ENCODE results near the gene GHDC. TPM values are rescaled to one million over a fixed set of nuclear protein-coding genes. Genes with fewer than 3 reads are reported as not detected.

Gene GHDC
- total and polyA plus RNA-seq, 3 experiments from 2014 or later: 18.4 to 23.1 (median 21.7) TPM

DNA sequence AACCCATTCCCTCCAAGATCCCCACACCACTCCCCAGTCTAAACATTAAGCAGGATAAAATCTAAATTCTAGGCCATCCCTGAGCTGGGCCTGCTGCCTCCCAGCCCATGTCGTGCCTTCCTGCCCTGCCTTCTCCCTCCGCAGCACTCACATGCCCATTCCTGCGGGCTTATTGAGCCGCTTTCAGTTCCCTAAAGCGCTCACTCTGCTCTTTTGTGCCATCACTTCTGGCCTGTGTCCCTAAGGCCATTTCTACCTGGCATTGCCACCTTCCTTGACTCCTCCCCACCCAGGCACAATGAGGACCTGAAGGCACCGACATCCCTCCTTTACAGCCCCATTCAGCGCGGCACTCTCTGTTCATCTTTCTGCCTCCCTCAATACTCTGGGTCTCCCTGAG is 26.5 kb downstream of the GHDC start:
- no peaks in the 10 kb centered on the region for H3K36me3 Mint-ChIP-seq
- H3K27me3 ChIP-seq (ENCODE audit: insufficient read depth, low read length, poor library complexity, severe bottlenecking): no peaks in the 10 kb centered on the region
- H3K4me3 ChIP-seq (ENCODE audit: low read length): no peak overlapping the region
- H3K27ac ChIP-seq (ENCODE audit: low read depth, low read length): no peak overlapping the region
- H3K4me1 ChIP-seq (ENCODE audit: insufficient read depth, low read length): no peaks in the 10 kb centered on the region
- no peaks in the 10 kb centered on the region for H3K4me1 Mint-ChIP-seq
- no peaks in the 10 kb centered on the region for H3K9me3 Mint-ChIP-seq
- no peaks in the 10 kb centered on the region for H3K36me3 ChIP-seq (ENCODE audit: insufficient read depth, low read length)
- ChIA-PET POLR2A (no interaction called here), CTCF (no interaction called here)
- H3K4me3 Mint-ChIP-seq: no peak overlapping the region
- H3K9me3 ChIP-seq (ENCODE audit: low read length): no peaks in the 10 kb centered on the region
- no peak for DNase-seq
- no peak overlapping the region for H3K27ac Mint-ChIP-seq
- peaks cover 0 to 10% of the 10 kb centered on the region in 2 donors for H3K27me3 Mint-ChIP-seq

DNA sequence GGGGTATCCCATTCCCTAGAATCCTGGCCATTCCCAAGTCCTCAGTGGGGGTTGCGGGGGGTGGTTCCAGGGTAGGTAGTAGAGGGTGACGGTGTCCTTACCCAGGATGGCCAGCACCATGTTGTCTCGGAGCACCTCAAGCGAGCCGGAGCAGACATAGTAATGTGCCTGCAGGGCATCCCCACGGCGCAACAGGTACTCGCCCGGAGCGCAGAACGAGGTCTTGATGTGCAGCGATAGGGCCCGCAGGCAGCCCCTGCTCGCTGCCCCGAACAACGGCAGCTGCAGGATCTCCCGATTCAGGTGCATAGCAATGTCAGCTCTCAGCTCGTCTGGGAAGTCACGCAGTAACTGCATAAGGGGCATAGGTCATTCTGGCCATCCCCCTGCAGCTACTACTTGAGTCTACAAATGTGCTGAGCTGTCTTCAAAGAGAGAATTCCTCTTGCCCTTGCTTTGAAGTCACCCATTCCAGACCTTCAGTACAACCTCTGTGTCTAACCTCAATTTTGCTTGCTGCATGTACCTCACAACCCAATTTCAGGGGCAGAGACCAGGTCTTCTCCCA is 28.0 kb downstream of the GHDC start:
- DNase-seq: no peak
- CTCF ChIA-PET: interaction anchor here (0.7 kb wide), 1 partner anchor 15 kb away, joined by 3 read pairs; no protein-coding TSS in a partner anchor

DNA sequence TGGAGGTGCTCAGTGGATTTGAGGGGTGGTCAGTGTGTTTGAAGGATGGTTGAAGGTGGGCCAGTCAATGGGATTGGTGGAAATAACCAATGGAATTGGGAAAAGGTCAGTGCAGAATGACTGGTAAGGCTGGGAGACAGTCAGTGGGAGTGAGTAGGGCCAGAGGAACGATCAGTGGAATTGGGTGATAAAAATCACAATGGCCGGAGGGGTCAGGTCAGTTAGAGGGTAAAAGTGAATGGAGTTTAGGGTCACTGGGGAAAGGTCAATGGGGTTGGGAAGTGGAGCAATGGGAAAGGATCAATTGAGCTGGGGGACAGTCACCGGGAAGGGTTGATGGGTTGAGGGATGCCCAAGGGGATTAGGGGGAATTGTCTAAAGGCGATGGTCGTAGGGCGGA is 28.5 kb downstream of the GHDC start:
- Mint-ChIP-seq H3K27me3 (peaks cover 0 to 10% of the 10 kb centered on the region in 2 donors), H3K4me3 (no peak overlapping the region), H3K36me3 (no peaks in the 10 kb centered on the region), H3K27ac (no peak overlapping the region), H3K4me1 (no peaks in the 10 kb centered on the region), H3K9me3 (no peaks in the 10 kb centered on the region)
- Histone ChIP-seq H3K27me3 (ENCODE audit: insufficient read depth, low read length, poor library complexity, severe bottlenecking) (no peaks in the 10 kb centered on the region), H3K4me3 (ENCODE audit: low read length) (no peak overlapping the region), H3K36me3 (ENCODE audit: insufficient read depth, low read length) (no peaks in the 10 kb centered on the region), H3K4me1 (ENCODE audit: insufficient read depth, low read length) (no peaks in the 10 kb centered on the region), H3K9me3 (ENCODE audit: low read length) (no peaks in the 10 kb centered on the region), H3K27ac (ENCODE audit: low read depth, low read length) (no peak overlapping the region)
- ChIA-PET POLR2A (interaction anchor here (0.5 to 0.7 kb wide), 2 partner anchors 16 to 21 kb away, joined by 4 read pairs; no protein-coding TSS in a partner anchor), CTCF (no interaction called here)
- no peak for DNase-seq

More for the DNA sequence above, 28.0 kb downstream of the GHDC start:
- H3K27ac ChIP-seq (ENCODE audit: low read depth, low read length): no peak overlapping the region
- no peaks in the 10 kb centered on the region for H3K9me3 ChIP-seq (ENCODE audit: low read length)
- Mint-ChIP-seq H3K36me3 (no peaks in the 10 kb centered on the region), H3K4me3 (no peak overlapping the region), H3K9me3 (no peaks in the 10 kb centered on the region), H3K27ac (no peak overlapping the region), H3K4me1 (no peaks in the 10 kb centered on the region), H3K27me3 (peaks cover 0 to 10% of the 10 kb centered on the region in 2 donors)
- no peaks in the 10 kb centered on the region for H3K36me3 ChIP-seq (ENCODE audit: insufficient read depth, low read length)
- H3K27me3 ChIP-seq (ENCODE audit: insufficient read depth, low read length, poor library complexity, severe bottlenecking): no peaks in the 10 kb centered on the region
- no peak overlapping the region for H3K4me3 ChIP-seq (ENCODE audit: low read length)
- POLR2A ChIA-PET: interaction anchor here (0.5 to 0.7 kb wide), 2 partner anchors 16 to 21 kb away, joined by 4 read pairs; no protein-coding TSS in a partner anchor
- H3K4me1 ChIP-seq (ENCODE audit: insufficient read depth, low read length): no peaks in the 10 kb centered on the region

DNA sequence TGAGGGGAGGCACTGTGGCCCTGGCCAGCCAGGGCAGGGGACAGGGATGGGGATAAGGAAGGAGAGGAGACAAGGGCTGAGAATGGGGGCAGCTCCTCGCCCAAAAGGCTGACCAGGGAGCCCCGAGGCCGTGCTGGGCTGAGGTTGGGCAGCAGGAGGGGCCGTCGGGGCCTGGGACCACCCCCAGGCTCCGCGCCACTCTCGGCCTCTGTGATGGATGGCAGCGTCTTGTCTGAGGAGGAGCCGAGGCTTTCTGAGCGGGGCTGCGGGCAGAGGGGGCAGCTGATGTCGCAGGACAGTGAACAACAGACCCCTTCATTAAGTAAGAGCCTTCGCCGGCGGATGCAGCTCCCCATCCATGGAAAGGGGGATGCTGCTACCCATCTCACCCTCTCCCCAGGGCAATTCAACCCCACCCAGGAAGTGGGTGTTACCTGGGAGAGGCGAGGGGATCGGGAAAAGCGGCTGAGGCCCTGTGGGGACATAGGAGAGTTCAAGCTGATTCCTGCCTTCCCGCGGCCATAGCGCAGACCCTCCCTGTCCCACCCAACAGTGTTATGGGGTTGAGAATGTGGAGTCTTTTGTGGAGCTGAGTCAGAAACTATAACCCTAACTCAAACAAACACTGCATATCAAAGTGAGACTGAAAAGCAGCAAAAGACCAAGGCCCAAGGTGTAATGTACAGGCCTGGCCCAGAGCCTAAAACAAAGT is 30.4 kb downstream of the GHDC start:
- no peaks in the 10 kb centered on the region for H3K9me3 Mint-ChIP-seq
- Histone ChIP-seq H3K9me3 (ENCODE audit: low read length) (no peaks in the 10 kb centered on the region), H3K36me3 (ENCODE audit: insufficient read depth, low read length) (no peaks in the 10 kb centered on the region), H3K27me3 (ENCODE audit: insufficient read depth, low read length, poor library complexity, severe bottlenecking) (no peaks in the 10 kb centered on the region), H3K27ac (ENCODE audit: low read depth, low read length) (no peak overlapping the region), H3K4me1 (ENCODE audit: insufficient read depth, low read length) (no peaks in the 10 kb centered on the region), H3K4me3 (ENCODE audit: low read length) (no peak overlapping the region)
- H3K27ac Mint-ChIP-seq: peak overlapping the region in 2 of 8 donors; percentile 22 to 67
- DNase-seq: no peak
- no peaks in the 10 kb centered on the region for H3K4me1 Mint-ChIP-seq
- POLR2A ChIA-PET: no interaction called here
- CTCF ChIA-PET: interaction anchor here (1.2 kb wide), 1 partner anchor 17 kb away, joined by 3 read pairs; the partner anchor contains the start of gene KCNH4
- no peak overlapping the region for H3K4me3 Mint-ChIP-seq
- no peaks in the 10 kb centered on the region for H3K36me3 Mint-ChIP-seq
- H3K27me3 Mint-ChIP-seq: peaks cover 0 to 6% of the 10 kb centered on the region in 2 donors

DNA sequence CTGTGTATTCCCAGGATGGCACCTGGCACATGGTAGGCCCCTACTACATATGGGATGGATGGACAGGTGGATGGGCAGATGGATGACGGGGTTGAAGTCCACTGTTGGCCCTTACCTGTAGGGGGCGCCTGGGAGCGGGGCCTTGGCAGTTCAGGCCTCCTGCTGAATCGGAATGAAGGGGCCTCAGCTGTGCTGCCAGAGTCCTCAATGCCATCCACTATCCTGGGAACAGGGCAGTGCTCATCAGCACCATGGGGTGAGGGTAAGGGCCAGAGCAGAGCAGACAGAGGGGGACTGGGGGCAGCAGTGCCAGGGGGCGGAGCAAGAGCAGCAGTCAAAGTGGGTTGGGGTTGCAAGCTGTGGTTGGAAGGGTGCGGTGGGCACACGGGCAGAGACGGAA is 31.2 kb downstream of the GHDC start:
- no peaks in the 10 kb centered on the region for H3K27me3 ChIP-seq (ENCODE audit: insufficient read depth, low read length, poor library complexity, severe bottlenecking)
- no peak overlapping the region for H3K27ac Mint-ChIP-seq
- H3K9me3 Mint-ChIP-seq: no peaks in the 10 kb centered on the region
- CTCF ChIA-PET: interaction anchor here (1.2 kb wide), 1 partner anchor 17 kb away, joined by 3 read pairs; the partner anchor contains the start of gene KCNH4
- no peak overlapping the region for H3K4me3 Mint-ChIP-seq
- H3K4me1 Mint-ChIP-seq: no peaks in the 10 kb centered on the region
- no peaks in the 10 kb centered on the region for H3K9me3 ChIP-seq (ENCODE audit: low read length)
- H3K4me1 ChIP-seq (ENCODE audit: insufficient read depth, low read length): no peaks in the 10 kb centered on the region
- no peaks in the 10 kb centered on the region for H3K36me3 Mint-ChIP-seq
- DNase-seq: peak in 2 of 5 donors; percentile 17 to 18
- H3K36me3 ChIP-seq (ENCODE audit: insufficient read depth, low read length): no peaks in the 10 kb centered on the region
- no peak overlapping the region for H3K4me3 ChIP-seq (ENCODE audit: low read length)
- no peak overlapping the region for H3K27ac ChIP-seq (ENCODE audit: low read depth, low read length)
- peaks cover 0 to 6% of the 10 kb centered on the region in 2 donors for H3K27me3 Mint-ChIP-seq
- POLR2A ChIA-PET: no interaction called here

DNA sequence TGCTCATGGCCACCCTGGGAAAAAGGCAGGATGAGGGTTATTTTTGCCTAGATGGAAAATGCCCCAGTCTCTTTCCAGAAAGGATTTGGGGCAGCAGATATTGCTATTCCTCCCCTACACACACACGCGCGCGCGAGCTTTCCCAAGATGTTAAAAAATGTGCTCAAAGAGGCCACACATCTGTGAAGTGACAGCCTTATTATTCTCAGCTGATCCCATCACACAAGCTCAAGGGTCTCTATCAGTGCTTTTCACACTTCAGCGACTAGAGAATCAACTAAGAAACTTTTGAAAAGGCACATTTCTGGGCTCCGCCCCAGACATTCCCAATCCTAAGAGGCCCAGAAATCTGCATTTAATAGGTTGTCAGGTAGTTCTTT is 33.8 kb downstream of the GHDC start:
- H3K9me3 ChIP-seq (ENCODE audit: low read length): no peaks in the 10 kb centered on the region
- peaks cover 3 to 6% (median 4%) of the 10 kb centered on the region in 3 donors for H3K4me1 Mint-ChIP-seq
- H3K4me3 Mint-ChIP-seq: no peak overlapping the region
- no peak for DNase-seq
- CTCF ChIA-PET: interaction anchor here (1.2 kb wide), 1 partner anchor 23 kb away, joined by 3 read pairs; no protein-coding TSS in a partner anchor
- no peaks in the 10 kb centered on the region for H3K27me3 ChIP-seq (ENCODE audit: insufficient read depth, low read length, poor library complexity, severe bottlenecking)
- H3K4me1 ChIP-seq (ENCODE audit: insufficient read depth, low read length): peaks cover 3% of the 10 kb centered on the region
- POLR2A ChIA-PET: no interaction called here
- no peak overlapping the region for H3K27ac Mint-ChIP-seq
- no peaks in the 10 kb centered on the region for H3K9me3 Mint-ChIP-seq
- peaks cover 0 to 2% of the 10 kb centered on the region in 2 donors for H3K27me3 Mint-ChIP-seq
- no peaks in the 10 kb centered on the region for H3K36me3 Mint-ChIP-seq
- H3K36me3 ChIP-seq (ENCODE audit: insufficient read depth, low read length): no peaks in the 10 kb centered on the region
- no peak overlapping the region for H3K27ac ChIP-seq (ENCODE audit: low read depth, low read length)
- H3K4me3 ChIP-seq (ENCODE audit: low read length): no peak overlapping the region

- peak overlapping the region in 1 of 7 donors; percentile 18 for H3K4me3 Mint-ChIP-seq
- peaks cover 0 to under 1% of the 10 kb centered on the region in 2 donors for H3K27me3 Mint-ChIP-seq
- no peak overlapping the region for H3K4me3 ChIP-seq (ENCODE audit: low read length)
- peaks cover 5 to 8% (median 5%) of the 10 kb centered on the region in 3 donors for H3K4me1 Mint-ChIP-seq
- H3K9me3 Mint-ChIP-seq: no peaks in the 10 kb centered on the region
- no peaks in the 10 kb centered on the region for H3K9me3 ChIP-seq (ENCODE audit: low read length)
- no peaks in the 10 kb centered on the region for H3K36me3 ChIP-seq (ENCODE audit: insufficient read depth, low read length)
- POLR2A ChIA-PET: no interaction called here
- no peaks in the 10 kb centered on the region for H3K36me3 Mint-ChIP-seq
- no peak for DNase-seq
- CTCF ChIA-PET: interaction anchor here (1.2 kb wide), 1 partner anchor 24 kb away, joined by 3 read pairs; no protein-coding TSS in a partner anchor
- H3K4me1 ChIP-seq (ENCODE audit: insufficient read depth, low read length): peaks cover 5% of the 10 kb centered on the region
- H3K27me3 ChIP-seq (ENCODE audit: insufficient read depth, low read length, poor library complexity, severe bottlenecking): no peaks in the 10 kb centered on the region
- no peak overlapping the region for H3K27ac Mint-ChIP-seq
- H3K27ac ChIP-seq (ENCODE audit: low read depth, low read length): no peak overlapping the region
Observed at GRCh38 chr17:42159796-42160530, 34.3 kb downstream of the GHDC start.

Measured in CD8-positive, alpha-beta memory T cell (primary cell).